K562 (cell line): ENCODE measurements around the gene TMBIM4. TPM values are rescaled to one million over a fixed set of nuclear protein-coding genes. Genes with fewer than 3 reads are reported as not detected.

Experiments
- BCL6 ChIP-seq: fragments of 250-450 bp; sonication (Bioruptor Pico); IDR thresholded peaks from 2 replicates; pipeline ENCODE4 v1.4.0; 2020
- BHLHE40 ChIP-seq: IDR thresholded peaks from 2 replicates; pipeline ENCODE4 v1.6.1; 2011; ENCODE audit warnings: low read length, improper control_type of control experiment
- CXXC5 ChIP-seq: fragments of 250-450 bp; sonication (Bioruptor Pico); IDR thresholded peaks from 2 replicates; pipeline ENCODE4 v1.8.0; 2022; ENCODE audit warnings: inconsistent platforms, mild to moderate bottlenecking, moderate library complexity
- E4F1 ChIP-seq: fragments of 250-450 bp; sonication (Bioruptor Pico); IDR thresholded peaks from 2 replicates; pipeline ENCODE4 v1.5.0; 2021; ENCODE audit warnings: mild to moderate bottlenecking, borderline replicate concordance
- ESRRB ChIP-seq: fragments of 250-450 bp; sonication (Bioruptor Pico); IDR thresholded peaks from 2 replicates; pipeline ENCODE4 v1.5.0; 2020; ENCODE audit warnings: mild to moderate bottlenecking, moderate library complexity, borderline replicate concordance
- ETS2 ChIP-seq: IDR thresholded peaks from 2 replicates; pipeline ENCODE4 v1.6.1; 2016; ENCODE audit warnings: borderline replicate concordance, missing genetic modification characterization, mild to moderate bottlenecking, moderate library complexity, missing compliant biosample characterization; ENCODE audit not compliant: poor library complexity, severe bottlenecking
- FOXA3 ChIP-seq, 2 experiments: fragments of 450-650 bp in 1 of 2; sonication (generic) in 1 of 2; formaldehyde crosslinking; IDR thresholded peaks in 1 of 2; conservative IDR thresholded peaks in 1 of 2; 2 replicates each; pipeline versions ENCODE4 v1.4.0 to v1.8.0; 2020 to 2022; ENCODE audit warnings: mild to moderate bottlenecking in 2 of 2, missing genetic modification reagents in 1 of 2
- HNRNPLL ChIP-seq: fragments of 200-400 bp; formaldehyde crosslinking; IDR thresholded peaks from 2 replicates; pipeline ENCODE4 v1.6.1; 2017; ENCODE audit warnings: low read length, low read depth, mild to moderate bottlenecking; ENCODE audit not compliant: poor library complexity, severe bottlenecking
- JUN ChIP-seq, 2 experiments: sonication (generic) in 1 of 2; formaldehyde crosslinking in 1 of 2; IDR thresholded peaks; 2 replicates each; pipeline versions ENCODE4 v1.6.1 to v1.8.0; 2012 to 2022; ENCODE audit warnings: borderline replicate concordance in 2 of 2, mild to moderate bottlenecking in 2 of 2, improper control_type of control experiment in 1 of 2, low read depth in 1 of 2, low read length in 1 of 2, missing genetic modification reagents in 1 of 2
- MAFK ChIP-seq: IDR thresholded peaks from 2 replicates; pipeline ENCODE4 v1.6.1; 2011; ENCODE audit warnings: low read length, improper control_type of control experiment
- MEF2D ChIP-seq: conservative IDR thresholded peaks from 2 replicates; pipeline ENCODE4 v1.6.1; 2016; ENCODE audit warnings: low read depth, missing genetic modification characterization, missing compliant biosample characterization
- NELFE ChIP-seq: IDR thresholded peaks from 2 replicates; pipeline ENCODE4 v1.6.1; 2011; ENCODE audit warnings: mild to moderate bottlenecking; ENCODE audit not compliant: insufficient read depth, insufficient read length
- NFXL1 ChIP-seq: fragments of 450-650 bp; formaldehyde crosslinking; IDR thresholded peaks from 2 replicates; pipeline ENCODE4 v1.4.0; 2021; ENCODE audit warnings: mild to moderate bottlenecking
- RCOR1 ChIP-seq, 2 experiments: IDR thresholded peaks; 2 replicates each; pipeline ENCODE4 v1.6.1; 2012; ENCODE audit warnings: low read depth in 2 of 2, low read length in 2 of 2, borderline replicate concordance in 1 of 2, improper control_type of control experiment in 1 of 2
- SIX5 ChIP-seq, 2 experiments: IDR thresholded peaks; 2 replicates each; pipeline ENCODE4 v1.6.1; 2011; ENCODE audit warnings: low read length in 2 of 2, borderline replicate concordance in 1 of 2, low read depth in 1 of 2, mild to moderate bottlenecking in 1 of 2, moderate library complexity in 1 of 2; ENCODE audit not compliant: insufficient read depth in 1 of 2
- ZNF311 ChIP-seq: fragments of 250-450 bp; sonication (Bioruptor Pico); IDR thresholded peaks from 2 replicates; pipeline ENCODE4 v1.4.0; 2020; ENCODE audit warnings: mild to moderate bottlenecking, moderate library complexity
- polyA plus RNA-seq, 8 experiments: library from polyadenylated mRNA; depleted of rRNA in 4 of 8; stranded (reverse) in 5 of 8; unstranded in 3 of 8; fragments of >200 nt; fragmentation: Nextera tagmentation in 2 of 8; fragmentation: Illumina TruSeq in 1 of 8; extraction: Ambion mirVana in 2 of 8; extraction: Trizol in 1 of 8; gene quantifications; 2 replicates each; pipeline versions ENCODE4 v1.2.1 to v1.2.3, GENCODE V29; 2011 to 2014; ENCODE audit warnings: inconsistent platforms in 1 of 8, missing spikeins in 1 of 8
- total RNA-seq, 7 experiments: library from RNA; depleted of rRNA in 6 of 7; stranded (reverse); fragments of >200 nt in 6 of 7; fragmentation: Illumina TruSeq in 2 of 7; extraction: Trizol in 2 of 7; gene quantifications; 2 replicates each; pipeline versions ENCODE4 v1.2.1 to v1.2.3, GENCODE V29; 2011 to 2021; ENCODE audit warnings: low replicate concordance in 1 of 7
- TF ChIP-seq, protein P1 (sequence below): fragments of 450-650 bp; IDR thresholded peaks from 2 replicates; pipeline ENCODE4 v1.6.1; 2016; ENCODE audit warnings: low read depth

The TMBIM4 gene
- total and polyA plus RNA-seq, 9 of the 15 experiments (the other 6 are each of a cell fraction or from before 2014, with no cell fraction given) = 18.6 to 272 (median 50.0) TPM

GRCh38 chr12:66164349-66164821 lies 5.4 kb downstream of the TMBIM4 start (continued):
- TF ChIP-seq, protein P1, sequence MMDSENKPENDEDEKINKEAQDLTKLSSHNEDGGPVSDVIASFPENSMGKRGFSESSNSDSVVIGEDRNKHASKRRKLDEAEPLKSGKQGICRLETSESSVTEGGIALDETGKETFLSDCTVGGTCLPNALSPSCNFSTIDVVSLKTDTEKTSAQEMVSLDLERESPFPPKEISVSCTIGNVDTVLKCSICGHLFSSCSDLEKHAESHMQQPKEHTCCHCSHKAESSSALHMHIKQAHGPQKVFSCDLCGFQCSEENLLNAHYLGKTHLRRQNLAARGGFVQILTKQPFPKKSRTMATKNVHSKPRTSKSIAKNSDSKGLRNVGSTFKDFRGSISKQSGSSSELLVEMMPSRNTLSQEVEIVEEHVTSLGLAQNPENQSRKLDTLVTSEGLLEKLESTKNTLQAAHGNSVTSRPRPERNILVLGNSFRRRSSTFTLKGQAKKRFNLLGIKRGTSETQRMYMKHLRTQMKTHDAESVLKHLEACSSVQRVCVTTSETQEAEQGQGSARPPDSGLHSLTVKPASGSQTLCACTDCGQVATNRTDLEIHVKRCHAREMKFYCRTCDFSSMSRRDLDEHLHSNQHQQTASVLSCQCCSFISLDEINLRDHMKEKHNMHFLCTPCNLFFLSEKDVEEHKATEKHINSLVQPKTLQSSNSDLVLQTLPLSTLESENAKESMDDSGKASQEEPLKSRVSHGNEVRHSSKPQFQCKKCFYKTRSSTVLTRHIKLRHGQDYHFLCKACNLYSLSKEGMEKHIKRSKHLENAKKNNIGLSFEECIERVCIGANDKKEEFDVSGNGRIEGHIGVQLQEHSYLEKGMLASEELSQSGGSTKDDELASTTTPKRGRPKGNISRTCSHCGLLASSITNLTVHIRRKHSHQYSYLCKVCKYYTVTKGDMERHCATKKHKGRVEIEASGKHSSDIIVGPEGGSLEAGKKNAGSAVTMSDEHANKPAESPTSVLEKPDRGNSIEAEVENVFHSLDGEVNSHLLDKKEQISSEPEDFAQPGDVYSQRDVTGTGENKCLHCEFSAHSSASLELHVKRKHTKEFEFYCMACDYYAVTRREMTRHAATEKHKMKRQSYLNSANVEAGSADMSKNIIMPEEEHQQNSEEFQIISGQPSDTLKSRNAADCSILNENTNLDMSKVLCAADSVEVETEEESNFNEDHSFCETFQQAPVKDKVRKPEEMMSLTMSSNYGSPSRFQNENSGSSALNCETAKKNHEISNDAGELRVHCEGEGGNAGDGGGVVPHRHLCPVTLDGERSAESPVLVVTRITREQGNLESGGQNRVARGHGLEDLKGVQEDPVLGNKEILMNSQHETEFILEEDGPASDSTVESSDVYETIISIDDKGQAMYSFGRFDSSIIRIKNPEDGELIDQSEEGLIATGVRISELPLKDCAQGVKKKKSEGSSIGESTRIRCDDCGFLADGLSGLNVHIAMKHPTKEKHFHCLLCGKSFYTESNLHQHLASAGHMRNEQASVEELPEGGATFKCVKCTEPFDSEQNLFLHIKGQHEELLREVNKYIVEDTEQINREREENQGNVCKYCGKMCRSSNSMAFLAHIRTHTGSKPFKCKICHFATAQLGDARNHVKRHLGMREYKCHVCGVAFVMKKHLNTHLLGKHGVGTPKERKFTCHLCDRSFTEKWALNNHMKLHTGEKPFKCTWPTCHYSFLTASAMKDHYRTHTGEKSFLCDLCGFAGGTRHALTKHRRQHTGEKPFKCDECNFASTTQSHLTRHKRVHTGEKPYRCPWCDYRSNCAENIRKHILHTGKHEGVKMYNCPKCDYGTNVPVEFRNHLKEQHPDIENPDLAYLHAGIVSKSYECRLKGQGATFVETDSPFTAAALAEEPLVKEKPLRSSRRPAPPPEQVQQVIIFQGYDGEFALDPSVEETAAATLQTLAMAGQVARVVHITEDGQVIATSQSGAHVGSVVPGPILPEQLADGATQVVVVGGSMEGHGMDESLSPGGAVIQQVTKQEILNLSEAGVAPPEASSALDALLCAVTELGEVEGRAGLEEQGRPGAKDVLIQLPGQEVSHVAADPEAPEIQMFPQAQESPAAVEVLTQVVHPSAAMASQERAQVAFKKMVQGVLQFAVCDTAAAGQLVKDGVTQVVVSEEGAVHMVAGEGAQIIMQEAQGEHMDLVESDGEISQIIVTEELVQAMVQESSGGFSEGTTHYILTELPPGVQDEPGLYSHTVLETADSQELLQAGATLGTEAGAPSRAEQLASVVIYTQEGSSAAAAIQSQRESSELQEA = no peak
- TF ChIP-seq FOXA3 (CRISPR knock-in tag; conservative IDR thresholded peaks at IDR 0.05 in 1 of 2, IDR thresholded peaks at IDR 0.05 in 1 of 2) = peak in 1 of 2 experiments; percentile 89; a peak in 2 of 4 replicates
- peak; percentile 70; the same call in 1 of the 2 replicates for TF ChIP-seq MEF2D (tag)
- TF ChIP-seq NFXL1 (CRISPR knock-in tag) = 0 out of 2 replicates have a peak, but pooled peaks have one; percentile 50
- TF ChIP-seq BCL6 (CRISPR knock-in tag) = 0 out of 2 replicates have a peak, but pooled peaks have one; percentile 57
- 0 out of 2 replicates have a peak, but pooled peaks have one; percentile 47 for TF ChIP-seq JUN (IDR thresholded peaks at IDR 0.05; ENCODE audit: borderline replicate concordance, low read depth, low read length)
- no peak for TF ChIP-seq JUN (CRISPR knock-in tag; IDR thresholded peaks at IDR 0.05; ENCODE audit: borderline replicate concordance)
- TF ChIP-seq SIX5 (IDR thresholded peaks at IDR 0.05; ENCODE audit: borderline replicate concordance in 1 of 2, insufficient read depth in 1 of 2, low read depth in 1 of 2, low read length in 2 of 2) = no peak
- no peak for TF ChIP-seq BHLHE40
- TF ChIP-seq NELFE = no peak
- TF ChIP-seq MAFK = no peak
- TF ChIP-seq ESRRB = no peak
- no peak for TF ChIP-seq E4F1
- no peak for TF ChIP-seq ETS2 (tag)
- no peak for TF ChIP-seq HNRNPLL
- TF ChIP-seq RCOR1 (IDR thresholded peaks at IDR 0.05; ENCODE audit: borderline replicate concordance in 1 of 2, low read depth in 2 of 2, low read length in 2 of 2) = peak; percentile 36 to 99; a peak in 3 of 4 replicates
- TF ChIP-seq ZNF311 (CRISPR knock-in tag) = peak; percentile 64; the same call in 1 of the 2 replicates
- peak; percentile 79 for TF ChIP-seq CXXC5 (CRISPR knock-in tag)
